ENCODE data around the gene KTI12.
"Not testable (repeated sequence)": the region's sequence is repeated elsewhere in the genome, so short reads cannot be mapped to it uniquely, and the experiment has no call there.

The KTI12 gene, protein sequence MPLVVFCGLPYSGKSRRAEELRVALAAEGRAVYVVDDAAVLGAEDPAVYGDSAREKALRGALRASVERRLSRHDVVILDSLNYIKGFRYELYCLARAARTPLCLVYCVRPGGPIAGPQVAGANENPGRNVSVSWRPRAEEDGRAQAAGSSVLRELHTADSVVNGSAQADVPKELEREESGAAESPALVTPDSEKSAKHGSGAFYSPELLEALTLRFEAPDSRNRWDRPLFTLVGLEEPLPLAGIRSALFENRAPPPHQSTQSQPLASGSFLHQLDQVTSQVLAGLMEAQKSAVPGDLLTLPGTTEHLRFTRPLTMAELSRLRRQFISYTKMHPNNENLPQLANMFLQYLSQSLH

DNA sequence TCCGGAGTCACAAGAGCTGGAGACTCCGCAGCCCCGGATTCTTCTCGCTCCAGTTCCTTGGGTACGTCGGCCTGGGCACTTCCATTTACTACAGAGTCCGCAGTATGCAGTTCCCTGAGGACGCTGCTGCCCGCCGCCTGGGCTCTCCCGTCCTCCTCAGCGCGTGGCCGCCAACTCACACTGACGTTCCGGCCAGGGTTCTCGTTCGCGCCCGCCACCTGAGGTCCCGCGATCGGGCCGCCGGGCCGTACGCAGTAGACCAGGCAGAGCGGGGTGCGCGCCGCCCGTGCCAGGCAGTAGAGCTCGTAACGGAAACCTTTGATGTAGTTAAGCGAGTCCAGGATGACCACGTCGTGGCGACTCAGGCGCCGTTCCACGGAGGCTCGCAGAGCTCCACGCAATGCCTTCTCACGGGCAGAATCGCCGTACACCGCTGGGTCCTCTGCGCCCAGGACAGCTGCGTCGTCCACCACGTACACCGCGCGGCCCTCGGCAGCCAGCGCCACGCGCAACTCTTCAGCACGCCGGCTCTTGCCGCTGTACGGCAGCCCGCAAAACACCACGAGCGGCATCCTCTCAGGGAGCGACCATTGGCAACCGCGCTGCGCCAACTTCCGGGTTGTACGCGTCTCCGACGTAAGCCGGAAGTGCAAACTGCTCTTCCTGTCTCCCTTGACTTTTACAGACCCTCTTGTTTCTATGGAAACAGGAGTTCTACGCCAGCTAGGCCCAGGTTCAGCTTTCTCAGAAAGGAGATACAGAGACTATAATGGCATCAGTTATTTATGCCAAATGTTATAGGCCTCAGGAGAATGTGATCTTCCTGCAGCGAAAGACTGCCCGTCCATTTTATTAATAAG, at the start of gene KTI12:
KTI12 (minus strand) TSS at position 621 of the 860 bp plus-strand sequence; CDS start at position 572, 49 bp downstream.
- DNase-seq (ENCODE audit: low spot score): peak; percentile 85
- H3K27me3 ChIP-seq (ENCODE audit: insufficient read depth, poor library complexity, severe bottlenecking): no peaks in the 10 kb centered on the region
- peak; percentile 85 for ATAC-seq (ENCODE audit: low read depth)
- peak within 1 kb of the TSS; percentile 92 for H3K4me3 ChIP-seq (ENCODE audit: severe bottlenecking)
- peaks cover 44% of the 10 kb centered on the region for H3K36me3 ChIP-seq (ENCODE audit: low read depth)
- H3K4me1 ChIP-seq (ENCODE audit: insufficient read depth, poor library complexity, severe bottlenecking): peaks cover 16% of the 10 kb centered on the region
- TF ChIP-seq, protein P1, sequence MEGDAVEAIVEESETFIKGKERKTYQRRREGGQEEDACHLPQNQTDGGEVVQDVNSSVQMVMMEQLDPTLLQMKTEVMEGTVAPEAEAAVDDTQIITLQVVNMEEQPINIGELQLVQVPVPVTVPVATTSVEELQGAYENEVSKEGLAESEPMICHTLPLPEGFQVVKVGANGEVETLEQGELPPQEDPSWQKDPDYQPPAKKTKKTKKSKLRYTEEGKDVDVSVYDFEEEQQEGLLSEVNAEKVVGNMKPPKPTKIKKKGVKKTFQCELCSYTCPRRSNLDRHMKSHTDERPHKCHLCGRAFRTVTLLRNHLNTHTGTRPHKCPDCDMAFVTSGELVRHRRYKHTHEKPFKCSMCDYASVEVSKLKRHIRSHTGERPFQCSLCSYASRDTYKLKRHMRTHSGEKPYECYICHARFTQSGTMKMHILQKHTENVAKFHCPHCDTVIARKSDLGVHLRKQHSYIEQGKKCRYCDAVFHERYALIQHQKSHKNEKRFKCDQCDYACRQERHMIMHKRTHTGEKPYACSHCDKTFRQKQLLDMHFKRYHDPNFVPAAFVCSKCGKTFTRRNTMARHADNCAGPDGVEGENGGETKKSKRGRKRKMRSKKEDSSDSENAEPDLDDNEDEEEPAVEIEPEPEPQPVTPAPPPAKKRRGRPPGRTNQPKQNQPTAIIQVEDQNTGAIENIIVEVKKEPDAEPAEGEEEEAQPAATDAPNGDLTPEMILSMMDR (IDR thresholded peaks at IDR 0.05; ENCODE audit: poor library complexity, severe bottlenecking): no peak
- peak within 1 kb of the TSS; percentile 53 for H3K27ac ChIP-seq (ENCODE audit: poor library complexity, severe bottlenecking)
- no peaks in the 10 kb centered on the region for H3K9me3 ChIP-seq (ENCODE audit: severe bottlenecking)

DNA sequence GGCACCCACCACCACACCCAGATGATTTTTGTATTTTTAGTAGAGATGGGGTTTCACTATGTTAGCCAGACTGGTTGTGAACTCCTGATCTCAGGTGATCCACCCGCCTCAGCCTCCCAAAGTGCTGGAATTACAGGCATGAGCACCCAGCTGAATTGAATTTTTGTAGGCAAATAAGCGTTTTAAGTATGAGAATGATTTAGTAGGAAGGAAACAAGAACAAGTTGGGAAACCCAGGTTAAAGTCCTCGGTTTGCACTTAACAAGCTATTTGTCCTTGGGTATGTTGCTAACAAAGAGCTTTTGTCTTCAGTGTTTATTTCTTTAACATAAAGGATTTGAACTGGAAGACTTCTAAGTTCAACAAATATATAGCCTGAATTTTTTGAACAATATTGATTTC, 46.4 kb upstream of the KTI12 start:
- TF ChIP-seq, protein P1 (IDR thresholded peaks at IDR 0.05; ENCODE audit: poor library complexity, severe bottlenecking): no peak
- no peak overlapping the region for H3K4me3 ChIP-seq (ENCODE audit: severe bottlenecking)
- no peaks in the 10 kb centered on the region for H3K4me1 ChIP-seq (ENCODE audit: insufficient read depth, poor library complexity, severe bottlenecking)
- peaks cover 55% of the 10 kb centered on the region for H3K36me3 ChIP-seq (ENCODE audit: low read depth)
- H3K27ac ChIP-seq (ENCODE audit: poor library complexity, severe bottlenecking): no peak overlapping the region
- ATAC-seq (ENCODE audit: low read depth) (no peak), DNase-seq (ENCODE audit: low spot score) (no peak)
- H3K27me3 ChIP-seq (ENCODE audit: insufficient read depth, poor library complexity, severe bottlenecking): no peaks in the 10 kb centered on the region
- no peaks in the 10 kb centered on the region for H3K9me3 ChIP-seq (ENCODE audit: severe bottlenecking)

DNA sequence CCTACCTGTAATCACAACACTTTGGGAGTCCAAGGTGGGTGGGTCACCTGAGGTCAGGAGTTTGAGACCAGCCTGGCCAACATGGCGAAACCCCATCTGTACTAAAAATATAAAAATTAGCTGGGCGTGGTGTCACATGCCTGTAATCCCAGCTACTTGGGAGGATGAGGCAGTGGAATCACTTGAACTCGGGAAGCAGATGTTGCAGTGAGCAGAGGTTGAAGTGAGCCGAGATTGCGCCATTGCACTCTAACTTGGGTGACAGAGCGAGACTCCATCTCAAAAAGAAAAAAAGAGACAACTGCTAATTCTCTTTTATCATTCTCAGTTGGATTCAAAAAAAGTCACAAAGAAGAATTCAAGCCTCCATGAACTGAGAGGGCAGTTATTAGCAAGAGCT, 43.7 kb upstream of the KTI12 start:
- ATAC-seq (ENCODE audit: low read depth); H3K4me1 ChIP-seq (ENCODE audit: insufficient read depth, poor library complexity, severe bottlenecking); H3K27ac ChIP-seq (ENCODE audit: poor library complexity, severe bottlenecking); H3K27me3 ChIP-seq (ENCODE audit: insufficient read depth, poor library complexity, severe bottlenecking); DNase-seq (ENCODE audit: low spot score); H3K9me3 ChIP-seq (ENCODE audit: severe bottlenecking); H3K4me3 ChIP-seq (ENCODE audit: severe bottlenecking): not testable (repeated sequence)
- peaks cover 65% of the 10 kb centered on the region for H3K36me3 ChIP-seq (ENCODE audit: low read depth)

DNA sequence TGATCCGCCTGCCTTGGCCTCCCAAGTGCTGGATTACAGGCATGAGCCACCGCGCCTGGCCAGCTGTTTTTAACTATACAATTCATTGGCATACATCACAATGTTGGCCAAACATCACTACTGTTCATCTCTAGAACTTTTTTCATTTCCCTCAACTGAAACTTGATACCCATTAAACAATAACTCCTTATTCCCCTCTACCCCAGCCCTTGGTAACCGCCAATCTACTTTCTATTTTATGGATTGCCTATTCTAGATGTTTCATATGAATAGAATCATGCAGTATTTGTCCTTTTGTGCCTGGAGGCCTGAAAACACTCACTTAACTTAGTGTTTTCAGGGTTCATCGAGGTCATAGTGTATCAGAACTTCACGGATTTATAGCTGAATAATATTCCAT, 38.7 kb upstream of the KTI12 start:
- H3K36me3 ChIP-seq (ENCODE audit: low read depth): peaks cover 83% of the 10 kb centered on the region
- no peak for ATAC-seq (ENCODE audit: low read depth)

DNA sequence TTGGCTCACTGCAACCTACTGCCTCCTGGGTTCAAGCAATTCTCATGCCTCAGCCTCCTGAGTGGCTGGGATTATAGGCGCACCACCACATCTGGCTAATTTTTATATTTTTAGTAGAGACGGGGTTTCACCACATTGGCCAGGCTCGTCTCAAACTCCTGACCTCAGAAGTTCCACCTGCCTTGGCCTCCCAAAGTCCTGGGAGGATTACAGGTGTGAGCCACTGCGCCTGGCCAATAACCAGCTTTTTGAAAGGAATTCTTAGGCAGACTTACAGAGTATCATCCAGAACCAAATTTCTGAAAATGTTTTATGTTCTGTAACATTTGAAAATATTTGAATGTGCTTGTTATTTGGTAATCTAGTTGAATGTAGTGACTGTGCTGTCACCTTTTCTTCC, 37.1 kb upstream of the KTI12 start:
- peaks cover 88% of the 10 kb centered on the region for H3K36me3 ChIP-seq (ENCODE audit: low read depth)
- no peak overlapping the region for H3K27ac ChIP-seq (ENCODE audit: poor library complexity, severe bottlenecking)
- H3K27me3 ChIP-seq (ENCODE audit: insufficient read depth, poor library complexity, severe bottlenecking): no peaks in the 10 kb centered on the region
- TF ChIP-seq, protein P1 (IDR thresholded peaks at IDR 0.05; ENCODE audit: poor library complexity, severe bottlenecking): no peak
- no peak for ATAC-seq (ENCODE audit: low read depth)
- DNase-seq (ENCODE audit: low spot score): no peak
- H3K4me3 ChIP-seq (ENCODE audit: severe bottlenecking): no peak overlapping the region
- no peaks in the 10 kb centered on the region for H3K4me1 ChIP-seq (ENCODE audit: insufficient read depth, poor library complexity, severe bottlenecking)
- H3K9me3 ChIP-seq (ENCODE audit: severe bottlenecking): no peaks in the 10 kb centered on the region

More for the DNA sequence above, 38.7 kb upstream of the KTI12 start:
- Histone ChIP-seq H3K4me3 (ENCODE audit: severe bottlenecking) (no peak overlapping the region), H3K4me1 (ENCODE audit: insufficient read depth, poor library complexity, severe bottlenecking) (no peaks in the 10 kb centered on the region), H3K9me3 (ENCODE audit: severe bottlenecking) (no peaks in the 10 kb centered on the region), H3K27ac (ENCODE audit: poor library complexity, severe bottlenecking) (no peak overlapping the region), H3K27me3 (ENCODE audit: insufficient read depth, poor library complexity, severe bottlenecking) (no peaks in the 10 kb centered on the region)
- TF ChIP-seq, protein P1 (IDR thresholded peaks at IDR 0.05; ENCODE audit: poor library complexity, severe bottlenecking): no peak
- no peak for DNase-seq (ENCODE audit: low spot score)
